Measurements from ENCODE around the gene DNAJA2. TPM values are rescaled to one million over a fixed set of nuclear protein-coding genes. Genes with fewer than 3 reads are reported as not detected.
A peak's percentile ranks its signal among the peaks of the same experiment; 100 is the strongest.

The DNAJA2 gene
- total and polyA plus RNA-seq, 2 of the 8 experiments (the other 6 are each of a cell fraction or from before 2014, with no cell fraction given), result 9.4 to 93.8 TPM

- Histone ChIP-seq H2AFZ (ENCODE audit: low read length) (0 out of 2 replicates have a peak overlapping the region, but pooled peaks have one; percentile 16), H3K4me2 (ENCODE audit: insufficient read depth in 1 of 2, low read depth in 2 of 2, low read length in 2 of 2) (no peak overlapping the region), H3K4me3 (ENCODE audit: extremely low read depth in 1 of 4, insufficient read depth in 2 of 4, low read depth in 3 of 4, low read length in 4 of 4) (no peak overlapping the region), H2BK120ac (replicated peaks; ENCODE audit: low read depth, low read length) (no peak overlapping the region), H3K9ac (replicated peaks in 1 of 4; ENCODE audit: extremely low read depth in 1 of 4, low read depth in 3 of 4, low read length in 3 of 4) (no peak overlapping the region), H2BK20ac (ENCODE audit: low read length) (no peak overlapping the region), H3K23me2 (ENCODE audit: low read depth, low read length) (no peaks in the 10 kb centered on the region), H2AK5ac (ENCODE audit: low read depth, low read length) (no peak overlapping the region), H3K36me3 (ENCODE audit: control insufficient read depth in 2 of 4, insufficient read depth in 4 of 4, low read length in 3 of 4) (no peaks in the 10 kb centered on the region), H2BK15ac (ENCODE audit: low read length) (no peak overlapping the region), H3K56ac (replicated peaks; ENCODE audit: insufficient read length, low read depth, low read length) (no peak overlapping the region), H3K27ac (ENCODE audit: low read depth, low read length) (no peak overlapping the region), H3K79me1 (ENCODE audit: low read depth, low read length) (no peaks in the 10 kb centered on the region), H3K27me3 (replicated peaks in 1 of 4; ENCODE audit: control insufficient read depth in 3 of 4, extremely low read depth in 1 of 4, insufficient read depth in 3 of 4, low read length in 3 of 4) (no peaks in the 10 kb centered on the region), H3K4me1 (replicated peaks in 1 of 4; ENCODE audit: control insufficient read depth in 3 of 4, insufficient read depth in 4 of 4, low read length in 3 of 4) (no peaks in the 10 kb centered on the region), H2BK12ac (ENCODE audit: low read depth, low read length) (no peak overlapping the region), H2BK5ac (ENCODE audit: low read depth, low read length) (no peak overlapping the region), H3K14ac (ENCODE audit: insufficient read length) (no peak overlapping the region), H3K79me2 (ENCODE audit: control insufficient read depth in 1 of 2, insufficient read depth in 2 of 2, low read length in 2 of 2) (no peaks in the 10 kb centered on the region), H4K91ac (replicated peaks; ENCODE audit: insufficient read length, low read length) (no peak overlapping the region), H4K20me1 (replicated peaks in 1 of 2; ENCODE audit: control insufficient read depth in 1 of 2, insufficient read depth in 2 of 2, low read length in 2 of 2) (no peaks in the 10 kb centered on the region), H3K4ac (replicated peaks; ENCODE audit: insufficient read length, low read depth, low read length) (no peak overlapping the region), H4K5ac (ENCODE audit: insufficient read length, low read depth, low read length) (no peak overlapping the region), H3K9me3 (ENCODE audit: insufficient read depth in 2 of 2, low read depth in 1 of 2, low read length in 1 of 2) (no peaks in the 10 kb centered on the region), H4K8ac (ENCODE audit: extremely low read depth, insufficient read depth, low read length) (no peak overlapping the region), H3K23ac (ENCODE audit: insufficient read length) (no peak overlapping the region), H3K18ac (ENCODE audit: extremely low read depth, low read length) (no peak overlapping the region)
- 83% methylated on average over 14 of the region's 14 CpGs; no CpG with 5 or more reads in 1 of the 2 experiments for WGBS, 2 experiments (ENCODE audit: extremely low coverage in 1 of 2, insufficient coverage in 1 of 2, insufficient read length in 1 of 2, insufficient replicate concordance in 2 of 2, low coverage in 1 of 2, low lambda C conversion rate in 2 of 2, missing lambda C conversion rate in 1 of 2)
- peak; percentile 52 to 62 for TF ChIP-seq RAD21 (IDR thresholded peaks at IDR 0.05 in 1 of 2, conservative IDR thresholded peaks at IDR 0.05 in 1 of 2; ENCODE audit: low read depth in 2 of 2, low read length in 2 of 2)
- TF ChIP-seq, protein P1, sequence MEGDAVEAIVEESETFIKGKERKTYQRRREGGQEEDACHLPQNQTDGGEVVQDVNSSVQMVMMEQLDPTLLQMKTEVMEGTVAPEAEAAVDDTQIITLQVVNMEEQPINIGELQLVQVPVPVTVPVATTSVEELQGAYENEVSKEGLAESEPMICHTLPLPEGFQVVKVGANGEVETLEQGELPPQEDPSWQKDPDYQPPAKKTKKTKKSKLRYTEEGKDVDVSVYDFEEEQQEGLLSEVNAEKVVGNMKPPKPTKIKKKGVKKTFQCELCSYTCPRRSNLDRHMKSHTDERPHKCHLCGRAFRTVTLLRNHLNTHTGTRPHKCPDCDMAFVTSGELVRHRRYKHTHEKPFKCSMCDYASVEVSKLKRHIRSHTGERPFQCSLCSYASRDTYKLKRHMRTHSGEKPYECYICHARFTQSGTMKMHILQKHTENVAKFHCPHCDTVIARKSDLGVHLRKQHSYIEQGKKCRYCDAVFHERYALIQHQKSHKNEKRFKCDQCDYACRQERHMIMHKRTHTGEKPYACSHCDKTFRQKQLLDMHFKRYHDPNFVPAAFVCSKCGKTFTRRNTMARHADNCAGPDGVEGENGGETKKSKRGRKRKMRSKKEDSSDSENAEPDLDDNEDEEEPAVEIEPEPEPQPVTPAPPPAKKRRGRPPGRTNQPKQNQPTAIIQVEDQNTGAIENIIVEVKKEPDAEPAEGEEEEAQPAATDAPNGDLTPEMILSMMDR (IDR thresholded peaks at IDR 0.05; ENCODE audit: control extremely low read depth in 1 of 3, insufficient read depth in 1 of 3, low read depth in 1 of 3, low read length in 3 of 3), result peak; percentile 40 to 81 (median 79); a peak in 3 of 4 replicates
- no peak for TF ChIP-seq RXRA (IDR thresholded peaks at IDR 0.05; ENCODE audit: insufficient read depth, low read depth, low read length)
- no peak for TF ChIP-seq NANOG (IDR thresholded peaks at IDR 0.05; ENCODE audit: insufficient read depth, low read depth, low read length, poor library complexity, severe bottlenecking)
- DNase-seq (ENCODE audit: low read depth in 1 of 2, low spot score in 2 of 2) (no peak), FAIRE-seq (peak; percentile 77)
- CTCF ChIA-PET (ENCODE audit: partially characterized antibody), result interaction anchor here (0.6 to 1.6 kb wide), 10 partner anchors 8 to 1108 kb away, joined by 3 to 4 read pairs (median 3); no protein-coding TSS in a partner anchor
- POLR2A ChIA-PET (ENCODE audit: partially characterized antibody), result interaction anchor here (1.0 kb wide), 1 partner anchor 56 kb away, joined by 3 read pairs; no protein-coding TSS in a partner anchor
These were observed 44.9 kb upstream of the DNAJA2 start for GRCh38 chr16:47018223-47018891.

All from H1 (cell line).